GM23338 (cell line): ENCODE data around the gene CA12. TPM values are rescaled to one million over a fixed set of nuclear protein-coding genes. Genes with fewer than 3 reads are reported as not detected.

Experiments used
- ATAC-seq: fragments of 200-7000 bp; cut with Tn5 transposase; 3 replicates; pipeline ENCODE4 v1.9.1; 2020
- DNase-seq: peaks from one replicate; pipeline ENCODE4 v3.0.0-alpha.2; 2015; ENCODE audit warnings: low spot score
- H2AFZ ChIP-seq: fragments of 200-600 bp; sonication (generic); 2 replicates; pipeline ENCODE4 v1.8.0; 2016; ENCODE audit warnings: antibody characterized with exemption, mild to moderate bottlenecking, moderate library complexity
- H3F3A ChIP-seq: fragments of 200-600 bp; sonication (generic); replicated peaks from 2 replicates; pipeline ENCODE4 v1.8.0; 2017; ENCODE audit warnings: antibody characterized with exemption, mixed run types, low read depth
- H3K27ac ChIP-seq: fragments of 200-600 bp; sonication (generic); 2 replicates; pipeline ENCODE4 v1.6.1; 2016; ENCODE audit warnings: low read depth
- H3K27me3 ChIP-seq: fragments of 200-600 bp; sonication (generic); 2 replicates; pipeline ENCODE4 v1.8.0; 2016; ENCODE audit warnings: mild to moderate bottlenecking, mixed run types, moderate library complexity; ENCODE audit not compliant: insufficient read depth
- H3K36me3 ChIP-seq: fragments of 200-600 bp; sonication (generic); 2 replicates; pipeline ENCODE4 v1.8.0; 2016; ENCODE audit warnings: mild to moderate bottlenecking; ENCODE audit not compliant: insufficient read depth
- H3K4me1 ChIP-seq: fragments of 200-600 bp; sonication (generic); 2 replicates; pipeline ENCODE4 v1.8.0; 2016; ENCODE audit warnings: mild to moderate bottlenecking, moderate library complexity; ENCODE audit not compliant: insufficient read depth
- H3K4me2 ChIP-seq: fragments of 200-600 bp; sonication (generic); 2 replicates; pipeline ENCODE4 v1.7.1; 2017; ENCODE audit warnings: mixed run types
- H3K4me3 ChIP-seq: fragments of 200-600 bp; sonication (generic); 2 replicates; pipeline ENCODE4 v1.6.1; 2016; ENCODE audit warnings: mixed run types
- H3K79me2 ChIP-seq: fragments of 200-600 bp; sonication (generic); replicated peaks from 2 replicates; pipeline ENCODE4 v1.8.0; 2017; ENCODE audit warnings: mild to moderate bottlenecking; ENCODE audit not compliant: insufficient read depth
- H3K9me2 ChIP-seq: fragments of 200-600 bp; sonication (generic); 2 replicates; pipeline ENCODE4 v1.8.0; 2017; ENCODE audit not compliant: insufficient read depth
- H4K20me1 ChIP-seq: fragments of 200-600 bp; sonication (generic); replicated peaks from 2 replicates; pipeline ENCODE4 v1.8.0; 2017; ENCODE audit warnings: mild to moderate bottlenecking; ENCODE audit not compliant: insufficient read depth
- H3K27ac Mint-ChIP-seq: 2 replicates; pipeline ENCODE4 v1.8.0; 2020; ENCODE audit warnings: inconsistent platforms, mild to moderate bottlenecking, moderate library complexity, mixed read lengths
- H3K27me3 Mint-ChIP-seq: 3 replicates; pipeline ENCODE4 v1.8.0; 2022; ENCODE audit warnings: low read depth, mild to moderate bottlenecking, moderate library complexity, mixed read lengths, inconsistent platforms; ENCODE audit not compliant: insufficient read depth, poor library complexity
- H3K36me3 Mint-ChIP-seq: 3 replicates; pipeline ENCODE4 v1.8.0; 2021; ENCODE audit warnings: low read depth, mild to moderate bottlenecking, inconsistent platforms, moderate library complexity, mixed read lengths
- H3K4me1 Mint-ChIP-seq: 3 replicates; pipeline ENCODE4 v1.8.0; 2020; ENCODE audit warnings: mild to moderate bottlenecking, inconsistent platforms, mixed read lengths
- H3K4me3 Mint-ChIP-seq: 3 replicates; pipeline ENCODE4 v1.8.0; 2021; ENCODE audit warnings: moderate library complexity, mild to moderate bottlenecking, inconsistent platforms, mixed read lengths
- H3K9me3 Mint-ChIP-seq: 3 replicates; pipeline ENCODE4 v1.8.0; 2020; ENCODE audit warnings: moderate library complexity, mild to moderate bottlenecking, inconsistent platforms, mixed read lengths
- CREB1 ChIP-seq: fragments of 250-450 bp; sonication (Bioruptor Pico); IDR thresholded peaks from 2 replicates; pipeline ENCODE4 v1.5.0; 2020; ENCODE audit warnings: low read depth, mild to moderate bottlenecking, moderate library complexity
- EZH2 ChIP-seq: fragments of 200-600 bp; sonication (generic); IDR thresholded peaks from one replicate; pipeline ENCODE4 v1.8.0; 2017; ENCODE audit warnings: antibody characterized with exemption, mild to moderate bottlenecking, low read depth; ENCODE audit not compliant: unreplicated experiment
- EZH2phosphoT487 ChIP-seq: fragments of 200-600 bp; sonication (generic); IDR thresholded peaks from one replicate; pipeline ENCODE4 v1.8.1; 2018; ENCODE audit warnings: antibody characterized with exemption; ENCODE audit not compliant: unreplicated experiment
- ZNF331 ChIP-seq: fragments of 250-450 bp; sonication (Bioruptor Pico); IDR thresholded peaks from 2 replicates; pipeline ENCODE4 v1.5.0; 2020; ENCODE audit warnings: low read depth, mild to moderate bottlenecking, moderate library complexity
- polyA plus RNA-seq: library from polyadenylated mRNA; unstranded; fragments of >200 nt; fragmentation: Nextera tagmentation; extraction: Ambion mirVana; gene quantifications from 2 replicates; pipeline ENCODE4 v1.2.1, GENCODE V29; 2016
- total RNA-seq: library from RNA; depleted of rRNA; stranded (reverse); fragments of >200 nt; shearing (Covaris generic); gene quantifications from 2 replicates; pipeline ENCODE4 v1.2.3, GENCODE V29; 2014
- TF ChIP-seq, protein P1 (sequence below): fragments of 250-450 bp; sonication (Bioruptor Pico); IDR thresholded peaks from 2 replicates; pipeline ENCODE4 v1.5.0; 2020; ENCODE audit warnings: mild to moderate bottlenecking, moderate library complexity
- TF ChIP-seq, protein P2 (sequence below): IDR thresholded peaks from one replicate; pipeline ENCODE4 v1.6.1; 2018; ENCODE audit warnings: antibody characterized with exemption; ENCODE audit not compliant: unreplicated experiment

CA12 gene
- total and polyA plus RNA-seq, 2 experiments from 2014 or later, result 2.9 to 5.2 TPM

DNA sequence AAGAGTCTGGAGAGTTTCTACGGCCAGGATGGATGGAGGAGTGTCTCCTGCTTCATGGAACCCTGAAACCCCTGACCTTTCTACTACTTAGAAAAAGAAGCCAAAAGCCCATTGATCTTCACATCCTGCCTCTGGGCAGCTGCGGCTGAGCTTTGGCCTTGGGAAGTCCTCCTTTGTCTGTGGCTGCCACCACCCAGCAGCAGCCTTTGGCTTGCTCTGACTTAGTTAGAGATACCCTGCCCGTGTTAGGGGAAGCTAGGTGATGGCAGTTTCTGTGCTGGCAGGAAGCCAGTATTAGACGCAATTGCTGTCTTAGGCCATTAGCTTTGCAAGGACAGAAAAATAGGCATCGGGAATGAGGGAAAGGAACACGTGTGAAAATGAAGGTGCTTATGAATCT is 85.5 kb downstream of the CA12 start (continued):
- TF ChIP-seq, protein P1, sequence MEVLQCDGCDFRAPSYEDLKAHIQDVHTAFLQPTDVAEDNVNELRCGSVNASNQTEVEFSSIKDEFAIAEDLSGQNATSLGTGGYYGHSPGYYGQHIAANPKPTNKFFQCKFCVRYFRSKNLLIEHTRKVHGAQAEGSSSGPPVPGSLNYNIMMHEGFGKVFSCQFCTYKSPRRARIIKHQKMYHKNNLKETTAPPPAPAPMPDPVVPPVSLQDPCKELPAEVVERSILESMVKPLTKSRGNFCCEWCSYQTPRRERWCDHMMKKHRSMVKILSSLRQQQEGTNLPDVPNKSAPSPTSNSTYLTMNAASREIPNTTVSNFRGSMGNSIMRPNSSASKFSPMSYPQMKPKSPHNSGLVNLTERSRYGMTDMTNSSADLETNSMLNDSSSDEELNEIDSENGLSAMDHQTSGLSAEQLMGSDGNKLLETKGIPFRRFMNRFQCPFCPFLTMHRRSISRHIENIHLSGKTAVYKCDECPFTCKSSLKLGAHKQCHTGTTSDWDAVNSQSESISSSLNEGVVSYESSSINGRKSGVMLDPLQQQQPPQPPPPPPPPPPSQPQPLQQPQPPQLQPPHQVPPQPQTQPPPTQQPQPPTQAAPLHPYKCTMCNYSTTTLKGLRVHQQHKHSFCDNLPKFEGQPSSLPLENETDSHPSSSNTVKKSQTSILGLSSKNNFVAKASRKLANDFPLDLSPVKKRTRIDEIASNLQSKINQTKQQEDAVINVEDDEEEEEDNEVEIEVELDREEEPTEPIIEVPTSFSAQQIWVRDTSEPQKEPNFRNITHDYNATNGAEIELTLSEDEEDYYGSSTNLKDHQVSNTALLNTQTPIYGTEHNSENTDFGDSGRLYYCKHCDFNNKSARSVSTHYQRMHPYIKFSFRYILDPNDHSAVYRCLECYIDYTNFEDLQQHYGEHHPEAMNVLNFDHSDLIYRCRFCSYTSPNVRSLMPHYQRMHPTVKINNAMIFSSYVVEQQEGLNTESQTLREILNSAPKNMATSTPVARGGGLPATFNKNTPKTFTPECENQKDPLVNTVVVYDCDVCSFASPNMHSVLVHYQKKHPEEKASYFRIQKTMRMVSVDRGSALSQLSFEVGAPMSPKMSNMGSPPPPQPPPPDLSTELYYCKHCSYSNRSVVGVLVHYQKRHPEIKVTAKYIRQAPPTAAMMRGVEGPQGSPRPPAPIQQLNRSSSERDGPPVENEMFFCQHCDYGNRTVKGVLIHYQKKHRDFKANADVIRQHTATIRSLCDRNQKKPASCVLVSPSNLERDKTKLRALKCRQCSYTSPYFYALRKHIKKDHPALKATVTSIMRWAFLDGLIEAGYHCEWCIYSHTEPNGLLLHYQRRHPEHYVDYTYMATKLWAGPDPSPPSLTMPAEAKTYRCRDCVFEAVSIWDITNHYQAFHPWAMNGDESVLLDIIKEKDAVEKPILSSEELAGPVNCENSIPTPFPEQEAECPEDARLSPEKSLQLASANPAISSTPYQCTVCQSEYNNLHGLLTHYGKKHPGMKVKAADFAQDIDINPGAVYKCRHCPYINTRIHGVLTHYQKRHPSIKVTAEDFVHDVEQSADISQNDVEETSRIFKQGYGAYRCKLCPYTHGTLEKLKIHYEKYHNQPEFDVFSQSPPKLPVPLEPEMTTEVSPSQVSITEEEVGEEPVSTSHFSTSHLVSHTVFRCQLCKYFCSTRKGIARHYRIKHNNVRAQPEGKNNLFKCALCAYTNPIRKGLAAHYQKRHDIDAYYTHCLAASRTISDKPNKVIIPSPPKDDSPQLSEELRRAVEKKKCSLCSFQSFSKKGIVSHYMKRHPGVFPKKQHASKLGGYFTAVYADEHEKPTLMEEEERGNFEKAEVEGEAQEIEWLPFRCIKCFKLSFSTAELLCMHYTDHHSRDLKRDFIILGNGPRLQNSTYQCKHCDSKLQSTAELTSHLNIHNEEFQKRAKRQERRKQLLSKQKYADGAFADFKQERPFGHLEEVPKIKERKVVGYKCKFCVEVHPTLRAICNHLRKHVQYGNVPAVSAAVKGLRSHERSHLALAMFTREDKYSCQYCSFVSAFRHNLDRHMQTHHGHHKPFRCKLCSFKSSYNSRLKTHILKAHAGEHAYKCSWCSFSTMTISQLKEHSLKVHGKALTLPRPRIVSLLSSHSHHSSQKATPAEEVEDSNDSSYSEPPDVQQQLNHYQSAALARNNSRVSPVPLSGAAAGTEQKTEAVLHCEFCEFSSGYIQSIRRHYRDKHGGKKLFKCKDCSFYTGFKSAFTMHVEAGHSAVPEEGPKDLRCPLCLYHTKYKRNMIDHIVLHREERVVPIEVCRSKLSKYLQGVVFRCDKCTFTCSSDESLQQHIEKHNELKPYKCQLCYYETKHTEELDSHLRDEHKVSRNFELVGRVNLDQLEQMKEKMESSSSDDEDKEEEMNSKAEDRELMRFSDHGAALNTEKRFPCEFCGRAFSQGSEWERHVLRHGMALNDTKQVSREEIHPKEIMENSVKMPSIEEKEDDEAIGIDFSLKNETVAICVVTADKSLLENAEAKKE, result no peak
- TF ChIP-seq EZH2phosphoT487, result no peak
- TF ChIP-seq EZH2, result no peak
- no peak for TF ChIP-seq ZNF331 (CRISPR knock-in tag)

DNA sequence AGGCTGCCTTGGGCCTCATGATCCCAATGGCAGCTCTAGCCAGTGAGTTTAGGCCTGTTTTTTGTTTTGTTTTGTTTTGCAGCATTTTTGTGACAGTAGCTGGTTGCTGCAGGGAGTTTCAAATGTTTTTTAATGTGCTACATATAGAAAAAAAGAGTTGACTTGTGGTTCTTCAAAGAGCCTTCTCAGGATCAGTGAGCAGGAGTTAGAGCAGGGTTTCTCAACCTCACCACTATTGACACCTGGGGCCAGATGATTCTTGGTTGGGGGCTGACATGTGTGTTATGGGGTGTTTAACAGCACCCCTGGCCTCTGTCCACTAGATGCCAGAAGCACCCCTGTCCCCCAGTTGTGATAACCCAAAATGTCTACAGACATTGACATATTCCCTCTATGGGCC is 86.3 kb downstream of the CA12 start:
- no peaks in the 10 kb centered on the region for H3K36me3 ChIP-seq
- Mint-ChIP-seq H3K27ac (no peak overlapping the region), H3K27me3 (no peaks in the 10 kb centered on the region), H3K4me3 (no peak overlapping the region), H3K4me1 (peaks cover 14% of the 10 kb centered on the region), H3K36me3 (peaks cover 30% of the 10 kb centered on the region; the same call in 2 of the 3 replicates), H3K9me3 (no peaks in the 10 kb centered on the region; the same call in 2 of the 3 replicates)
- no peak overlapping the region for H2AFZ ChIP-seq
- no peaks in the 10 kb centered on the region for H3K27me3 ChIP-seq
- H3K27ac ChIP-seq, result no peak overlapping the region
- H3K9me2 ChIP-seq, result no peaks in the 10 kb centered on the region
- H4K20me1 ChIP-seq, result no peaks in the 10 kb centered on the region
- H3K4me1 ChIP-seq, result no peaks in the 10 kb centered on the region
- H3K4me3 ChIP-seq, result no peak overlapping the region
- no peak for ATAC-seq
- no peaks in the 10 kb centered on the region for H3K79me2 ChIP-seq
- no peaks in the 10 kb centered on the region for H3F3A ChIP-seq
- DNase-seq, result no peak
- H3K4me2 ChIP-seq, result no peak overlapping the region
- TF ChIP-seq, protein P1, result no peak
- TF ChIP-seq, protein P2, sequence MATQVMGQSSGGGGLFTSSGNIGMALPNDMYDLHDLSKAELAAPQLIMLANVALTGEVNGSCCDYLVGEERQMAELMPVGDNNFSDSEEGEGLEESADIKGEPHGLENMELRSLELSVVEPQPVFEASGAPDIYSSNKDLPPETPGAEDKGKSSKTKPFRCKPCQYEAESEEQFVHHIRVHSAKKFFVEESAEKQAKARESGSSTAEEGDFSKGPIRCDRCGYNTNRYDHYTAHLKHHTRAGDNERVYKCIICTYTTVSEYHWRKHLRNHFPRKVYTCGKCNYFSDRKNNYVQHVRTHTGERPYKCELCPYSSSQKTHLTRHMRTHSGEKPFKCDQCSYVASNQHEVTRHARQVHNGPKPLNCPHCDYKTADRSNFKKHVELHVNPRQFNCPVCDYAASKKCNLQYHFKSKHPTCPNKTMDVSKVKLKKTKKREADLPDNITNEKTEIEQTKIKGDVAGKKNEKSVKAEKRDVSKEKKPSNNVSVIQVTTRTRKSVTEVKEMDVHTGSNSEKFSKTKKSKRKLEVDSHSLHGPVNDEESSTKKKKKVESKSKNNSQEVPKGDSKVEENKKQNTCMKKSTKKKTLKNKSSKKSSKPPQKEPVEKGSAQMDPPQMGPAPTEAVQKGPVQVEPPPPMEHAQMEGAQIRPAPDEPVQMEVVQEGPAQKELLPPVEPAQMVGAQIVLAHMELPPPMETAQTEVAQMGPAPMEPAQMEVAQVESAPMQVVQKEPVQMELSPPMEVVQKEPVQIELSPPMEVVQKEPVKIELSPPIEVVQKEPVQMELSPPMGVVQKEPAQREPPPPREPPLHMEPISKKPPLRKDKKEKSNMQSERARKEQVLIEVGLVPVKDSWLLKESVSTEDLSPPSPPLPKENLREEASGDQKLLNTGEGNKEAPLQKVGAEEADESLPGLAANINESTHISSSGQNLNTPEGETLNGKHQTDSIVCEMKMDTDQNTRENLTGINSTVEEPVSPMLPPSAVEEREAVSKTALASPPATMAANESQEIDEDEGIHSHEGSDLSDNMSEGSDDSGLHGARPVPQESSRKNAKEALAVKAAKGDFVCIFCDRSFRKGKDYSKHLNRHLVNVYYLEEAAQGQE, result no peak
- TF ChIP-seq CREB1 (CRISPR knock-in tag) (no peak), EZH2 (no peak)
